ENCODE results near the gene MTM1. TPM values are rescaled to one million over a fixed set of nuclear protein-coding genes. Genes with fewer than 3 reads are reported as not detected.

MTM1 gene
- 22.5 TPM for total RNA-seq (2013)
- polyA plus RNA-seq: 10 to 100 TPM in 2 of 3 donors, 1 to 10 TPM in 1; 6.5 to 23.4 (median 17.0) TPM
- 10.9 and 14.8 TPM in 2 replicates for polyA minus RNA-seq
- 11.5 to 47.8 (median 33.8) reads per million in 11 experiments for total RNA-seq

GRCh38 chrX:150568320-150569154, at the start of gene MTM1:
Gene MTM1, plus strand, starts transcription at chrX:150568621. Its CDS starts 23,994 bp downstream, at chrX:150592615.
- Histone ChIP-seq H3K9me3 (replicated peaks in 1 of 2; ENCODE audit: control insufficient read depth in 1 of 2, insufficient read depth in 1 of 2, low read length in 2 of 2) (no peaks in the 10 kb centered on the region), H3K27ac (ENCODE audit: low read depth in 1 of 2, low read length in 2 of 2) (peak within 1 kb of the TSS; percentile 78), H3K4me2 (replicated peaks; ENCODE audit: extremely low read depth, low read length, poor library complexity, severe bottlenecking) (peak within 1 kb of the TSS; percentile 66), H3K4me3 (replicated peaks in 1 of 3; ENCODE audit: low read depth in 2 of 3, low read length in 3 of 3) (peak within 1 kb of the TSS; percentile 61 to 78 (median 68)), H3K36me3 (replicated peaks in 1 of 2; ENCODE audit: control insufficient read depth in 1 of 2, insufficient read depth in 2 of 2, low read length in 2 of 2) (no peaks in the 10 kb centered on the region), H4K20me1 (ENCODE audit: insufficient read depth, low read length) (peaks cover 8% of the 10 kb centered on the region), H3K4me1 (ENCODE audit: control insufficient read depth in 1 of 2, insufficient read depth in 2 of 2, low read length in 2 of 2) (peaks cover 39% of the 10 kb centered on the region in 2 donors), H3K9ac (ENCODE audit: insufficient read depth, low read length, poor library complexity, severe bottlenecking) (peak within 1 kb of the TSS; percentile 82), H3K27me3 (ENCODE audit: control insufficient read depth in 2 of 2, insufficient read depth in 2 of 2, low read length in 2 of 2) (no peaks in the 10 kb centered on the region), H2AFZ (ENCODE audit: insufficient read depth, low read depth, low read length, poor library complexity, severe bottlenecking) (peak within 1 kb of the TSS; percentile 41), H3K79me2 (ENCODE audit: insufficient read depth, low read length) (peaks cover 43% of the 10 kb centered on the region)
- no peak for TF ChIP-seq CTCF (IDR thresholded peaks at IDR 0.05)
- intact Hi-C loops (cut with micrococcal nuclease): loop anchor here in 1 of 2 donors (5.0 kb wide), 1 partner anchor 206 kb away; the partner anchor contains the start of gene MAMLD1
- H3K9me3 Mint-ChIP-seq: peaks cover 0 to 3% (median 0%) of the 10 kb centered on the region in 7 donors
- peak within 1 kb of the TSS; percentile 78 to 86 for H3K4me3 Mint-ChIP-seq
- no peaks in the 10 kb centered on the region for H3K36me3 Mint-ChIP-seq
- H3K27ac Mint-ChIP-seq: peak within 1 kb of the TSS; percentile 79 to 91 (median 88)
- DNase-seq: peak; percentile 92 to 94 (median 93)
- under 1% methylated on average over 40 of the region's 89 CpGs for WGBS (ENCODE audit: insufficient coverage)
- peaks cover 42% of the 10 kb centered on the region for H3K4me1 Mint-ChIP-seq
- peaks cover 0 to 13% (median 0%) of the 10 kb centered on the region in 3 donors for H3K27me3 Mint-ChIP-seq (ENCODE audit: low read depth in 3 of 3)

DNA sequence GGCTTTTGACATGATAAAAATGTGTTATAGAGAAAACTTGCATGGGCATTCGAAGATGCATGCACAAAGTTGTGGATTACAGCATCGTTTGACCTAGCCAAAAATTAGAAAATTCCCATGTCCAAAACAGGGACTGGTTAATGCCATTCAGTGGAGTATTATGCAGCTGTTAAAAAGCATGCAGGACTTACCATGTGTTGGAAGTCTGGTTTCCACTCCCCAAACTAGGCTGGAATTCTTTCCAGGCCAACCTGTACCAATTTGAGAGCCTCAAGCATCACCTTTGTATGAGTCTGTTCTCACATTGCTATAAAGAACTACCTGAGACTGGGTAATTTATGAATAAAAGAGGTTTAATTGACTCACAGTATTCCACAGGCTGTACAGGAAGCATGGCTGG, 45.9 kb upstream of the MTM1 start:
- 60% methylated on average over 1 of the region's 2 CpGs for WGBS (ENCODE audit: insufficient coverage)
- Mint-ChIP-seq H3K27me3 (ENCODE audit: low read depth in 3 of 3) (peaks cover 0 to 7% (median 0%) of the 10 kb centered on the region in 3 donors), H3K36me3 (no peaks in the 10 kb centered on the region), H3K4me3 (no peak overlapping the region), H3K27ac (no peak overlapping the region), H3K4me1 (peaks cover 7% of the 10 kb centered on the region), H3K9me3 (peaks cover 0 to 1% (median 0%) of the 10 kb centered on the region in 7 donors)
- Histone ChIP-seq H3K9me3 (replicated peaks in 1 of 2; ENCODE audit: control insufficient read depth in 1 of 2, insufficient read depth in 1 of 2, low read length in 2 of 2) (no peaks in the 10 kb centered on the region), H3K4me3 (replicated peaks in 1 of 3; ENCODE audit: low read depth in 2 of 3, low read length in 3 of 3) (no peak overlapping the region), H3K9ac (ENCODE audit: insufficient read depth, low read length, poor library complexity, severe bottlenecking) (no peak overlapping the region), H3K79me2 (ENCODE audit: insufficient read depth, low read length) (no peaks in the 10 kb centered on the region), H3K4me1 (ENCODE audit: control insufficient read depth in 1 of 2, insufficient read depth in 2 of 2, low read length in 2 of 2) (peaks cover 7 to 9% of the 10 kb centered on the region in 2 donors), H3K36me3 (replicated peaks in 1 of 2; ENCODE audit: control insufficient read depth in 1 of 2, insufficient read depth in 2 of 2, low read length in 2 of 2) (no peaks in the 10 kb centered on the region), H2AFZ (ENCODE audit: insufficient read depth, low read depth, low read length, poor library complexity, severe bottlenecking) (no peak overlapping the region), H3K27ac (ENCODE audit: low read depth in 1 of 2, low read length in 2 of 2) (no peak overlapping the region), H3K27me3 (ENCODE audit: control insufficient read depth in 2 of 2, insufficient read depth in 2 of 2, low read length in 2 of 2) (no peaks in the 10 kb centered on the region), H3K4me2 (replicated peaks; ENCODE audit: extremely low read depth, low read length, poor library complexity, severe bottlenecking) (no peak overlapping the region), H4K20me1 (ENCODE audit: insufficient read depth, low read length) (no peaks in the 10 kb centered on the region)
- intact Hi-C loops (cut with micrococcal nuclease): no loop called here
- no peak for TF ChIP-seq CTCF (IDR thresholded peaks at IDR 0.05)
- no peak for DNase-seq

Measured in CD14-positive monocyte (primary cell).